COR-L47 (cell line): ENCODE measurements around the gene ARHGAP15.
A peak's percentile ranks its signal among the peaks of the same experiment; 100 is the strongest.
"Not testable (repeated sequence)": the region's sequence is repeated elsewhere in the genome, so short reads cannot be mapped to it uniquely, and the experiment has no call there.

Experiments used
- DNase-seq: peaks from one replicate; lab custom pipeline; 2025; lab: John Stamatoyannopoulos, UW

ARHGAP15 gene

GRCh38 chr2:143128681-143129580, at the start of gene ARHGAP15:
Gene ARHGAP15, plus strand, starts transcription at chr2:143129419.
- no peak for DNase-seq

GRCh38 chr2:143081616-143082015, 47.6 kb upstream of the ARHGAP15 start:
- no peak for DNase-seq

GRCh38 chr2:143083636-143084035, 45.6 kb upstream of the ARHGAP15 start:
- DNase-seq, result no peak

GRCh38 chr2:143084462-143084861, 44.8 kb upstream of the ARHGAP15 start:
- DNase-seq, result no peak

- DNase-seq, result no peak
Measured at GRCh38 chr2:143085125-143085784, 44.0 kb upstream of the ARHGAP15 start.

GRCh38 chr2:143087033-143087432, 42.2 kb upstream of the ARHGAP15 start:
- DNase-seq, result no peak

- DNase-seq, result no peak
Measured at GRCh38 chr2:143088388-143088787, 40.8 kb upstream of the ARHGAP15 start.

- not testable (repeated sequence) for DNase-seq
Measured at GRCh38 chr2:143089520-143089919, 39.7 kb upstream of the ARHGAP15 start.

GRCh38 chr2:143110758-143111428, 18.3 kb upstream of the ARHGAP15 start:
- peak; percentile 72 for DNase-seq

GRCh38 chr2:143117225-143117624, 12.0 kb upstream of the ARHGAP15 start:
- no peak for DNase-seq

- no peak for DNase-seq
Measured at GRCh38 chr2:143121079-143121478, 8.1 kb upstream of the ARHGAP15 start.

- no peak for DNase-seq
Measured at GRCh38 chr2:143121957-143122356, 7.3 kb upstream of the ARHGAP15 start.

- DNase-seq, result no peak
Measured at GRCh38 chr2:143123911-143124310, 5.3 kb upstream of the ARHGAP15 start.

- no peak for DNase-seq
Measured at GRCh38 chr2:143124445-143124844, 4.8 kb upstream of the ARHGAP15 start.

GRCh38 chr2:143125717-143126116, 3.5 kb upstream of the ARHGAP15 start:
- DNase-seq, result no peak

GRCh38 chr2:143132355-143132754, 3.1 kb downstream of the ARHGAP15 start:
- no peak for DNase-seq

- no peak for DNase-seq
Measured at GRCh38 chr2:143133783-143134182, 4.6 kb downstream of the ARHGAP15 start.

- DNase-seq, result no peak
Measured at GRCh38 chr2:143138292-143138691, 9.1 kb downstream of the ARHGAP15 start.

GRCh38 chr2:143139835-143140393, 10.7 kb downstream of the ARHGAP15 start:
- DNase-seq, result no peak

- DNase-seq, result no peak
Measured at GRCh38 chr2:143140864-143141661, 11.8 kb downstream of the ARHGAP15 start.

GRCh38 chr2:143142598-143142997, 13.4 kb downstream of the ARHGAP15 start:
- DNase-seq, result no peak
